ENCODE measurements around the gene SLC16A7. TPM values are rescaled to one million over a fixed set of nuclear protein-coding genes. Genes with fewer than 3 reads are reported as not detected.

SLC16A7 gene
- polyA plus RNA-seq, 1 donor from 2014 or later = 2.3 TPM

DNA sequence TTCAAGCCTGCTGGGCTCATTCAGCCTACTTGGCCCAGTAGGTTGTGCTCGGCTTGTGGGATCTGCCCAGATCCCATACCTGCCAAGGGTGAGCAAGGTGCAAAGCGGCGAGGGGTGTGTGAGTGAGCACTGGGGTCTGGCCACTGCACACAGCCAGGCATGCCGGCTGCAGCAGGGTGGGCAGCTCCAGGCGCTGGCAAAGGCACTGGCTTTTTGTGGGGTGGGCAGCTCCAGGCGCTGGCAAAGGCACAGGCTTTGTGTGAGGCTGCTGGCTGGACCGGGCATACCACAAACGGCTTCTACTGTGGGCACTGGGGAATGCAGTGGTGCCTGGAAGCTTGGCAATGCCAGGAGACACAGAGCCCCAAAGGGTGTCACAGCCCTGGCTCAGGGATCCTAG lies 137.4 kb downstream of the SLC16A7 start:
- no peak for TF ChIP-seq EZH2 (IDR thresholded peaks at IDR 0.05; ENCODE audit: borderline replicate concordance, insufficient read depth, low read length, poor library complexity, severe bottlenecking)
- TF ChIP-seq, protein P1, sequence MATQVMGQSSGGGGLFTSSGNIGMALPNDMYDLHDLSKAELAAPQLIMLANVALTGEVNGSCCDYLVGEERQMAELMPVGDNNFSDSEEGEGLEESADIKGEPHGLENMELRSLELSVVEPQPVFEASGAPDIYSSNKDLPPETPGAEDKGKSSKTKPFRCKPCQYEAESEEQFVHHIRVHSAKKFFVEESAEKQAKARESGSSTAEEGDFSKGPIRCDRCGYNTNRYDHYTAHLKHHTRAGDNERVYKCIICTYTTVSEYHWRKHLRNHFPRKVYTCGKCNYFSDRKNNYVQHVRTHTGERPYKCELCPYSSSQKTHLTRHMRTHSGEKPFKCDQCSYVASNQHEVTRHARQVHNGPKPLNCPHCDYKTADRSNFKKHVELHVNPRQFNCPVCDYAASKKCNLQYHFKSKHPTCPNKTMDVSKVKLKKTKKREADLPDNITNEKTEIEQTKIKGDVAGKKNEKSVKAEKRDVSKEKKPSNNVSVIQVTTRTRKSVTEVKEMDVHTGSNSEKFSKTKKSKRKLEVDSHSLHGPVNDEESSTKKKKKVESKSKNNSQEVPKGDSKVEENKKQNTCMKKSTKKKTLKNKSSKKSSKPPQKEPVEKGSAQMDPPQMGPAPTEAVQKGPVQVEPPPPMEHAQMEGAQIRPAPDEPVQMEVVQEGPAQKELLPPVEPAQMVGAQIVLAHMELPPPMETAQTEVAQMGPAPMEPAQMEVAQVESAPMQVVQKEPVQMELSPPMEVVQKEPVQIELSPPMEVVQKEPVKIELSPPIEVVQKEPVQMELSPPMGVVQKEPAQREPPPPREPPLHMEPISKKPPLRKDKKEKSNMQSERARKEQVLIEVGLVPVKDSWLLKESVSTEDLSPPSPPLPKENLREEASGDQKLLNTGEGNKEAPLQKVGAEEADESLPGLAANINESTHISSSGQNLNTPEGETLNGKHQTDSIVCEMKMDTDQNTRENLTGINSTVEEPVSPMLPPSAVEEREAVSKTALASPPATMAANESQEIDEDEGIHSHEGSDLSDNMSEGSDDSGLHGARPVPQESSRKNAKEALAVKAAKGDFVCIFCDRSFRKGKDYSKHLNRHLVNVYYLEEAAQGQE (IDR thresholded peaks at IDR 0.05; ENCODE audit: borderline replicate concordance) = no peak
- TF ChIP-seq SMC3 (conservative IDR thresholded peaks at IDR 0.05; ENCODE audit: poor library complexity) = no peak
- TF ChIP-seq TAF1 (IDR thresholded peaks at IDR 0.05; ENCODE audit: low read depth) = no peak
- TF ChIP-seq MXI1 (conservative IDR thresholded peaks at IDR 0.05; ENCODE audit: poor library complexity, severe bottlenecking) = no peak
- TF ChIP-seq EP300 (conservative IDR thresholded peaks at IDR 0.05; ENCODE audit: poor library complexity, severe bottlenecking) = no peak
- TF ChIP-seq POLR2AphosphoS5 (IDR thresholded peaks at IDR 0.05) = no peak
- no peak for TF ChIP-seq RAD21 (conservative IDR thresholded peaks at IDR 0.05)
- TF ChIP-seq, protein P2, sequence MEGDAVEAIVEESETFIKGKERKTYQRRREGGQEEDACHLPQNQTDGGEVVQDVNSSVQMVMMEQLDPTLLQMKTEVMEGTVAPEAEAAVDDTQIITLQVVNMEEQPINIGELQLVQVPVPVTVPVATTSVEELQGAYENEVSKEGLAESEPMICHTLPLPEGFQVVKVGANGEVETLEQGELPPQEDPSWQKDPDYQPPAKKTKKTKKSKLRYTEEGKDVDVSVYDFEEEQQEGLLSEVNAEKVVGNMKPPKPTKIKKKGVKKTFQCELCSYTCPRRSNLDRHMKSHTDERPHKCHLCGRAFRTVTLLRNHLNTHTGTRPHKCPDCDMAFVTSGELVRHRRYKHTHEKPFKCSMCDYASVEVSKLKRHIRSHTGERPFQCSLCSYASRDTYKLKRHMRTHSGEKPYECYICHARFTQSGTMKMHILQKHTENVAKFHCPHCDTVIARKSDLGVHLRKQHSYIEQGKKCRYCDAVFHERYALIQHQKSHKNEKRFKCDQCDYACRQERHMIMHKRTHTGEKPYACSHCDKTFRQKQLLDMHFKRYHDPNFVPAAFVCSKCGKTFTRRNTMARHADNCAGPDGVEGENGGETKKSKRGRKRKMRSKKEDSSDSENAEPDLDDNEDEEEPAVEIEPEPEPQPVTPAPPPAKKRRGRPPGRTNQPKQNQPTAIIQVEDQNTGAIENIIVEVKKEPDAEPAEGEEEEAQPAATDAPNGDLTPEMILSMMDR (IDR thresholded peaks at IDR 0.05; ENCODE audit: poor library complexity, severe bottlenecking) = no peak
- H3K4me2 ChIP-seq (ENCODE audit: low read length) = no peak overlapping the region
- H3K36me3 ChIP-seq (ENCODE audit: insufficient read depth, low read length) = no peaks in the 10 kb centered on the region
- H2AFZ ChIP-seq (ENCODE audit: low read depth, low read length) = no peak overlapping the region
- no peak overlapping the region for H3K27ac ChIP-seq (ENCODE audit: low read length)
- no peaks in the 10 kb centered on the region for H3K27me3 ChIP-seq (ENCODE audit: insufficient read depth, low read depth, low read length)
- no peaks in the 10 kb centered on the region for H3F3A ChIP-seq (ENCODE audit: insufficient read depth, low read length, poor library complexity, severe bottlenecking)
- H3K79me2 ChIP-seq (replicated peaks; ENCODE audit: insufficient read depth, low read length) = no peaks in the 10 kb centered on the region
- H3K4me3 ChIP-seq (ENCODE audit: low read length) = no peak overlapping the region
- H3K9me2 ChIP-seq (ENCODE audit: insufficient read depth, low read length) = no peaks in the 10 kb centered on the region
- no peaks in the 10 kb centered on the region for H4K20me1 ChIP-seq (ENCODE audit: insufficient read depth)
- H3K9me3 ChIP-seq (ENCODE audit: low read length) = no peaks in the 10 kb centered on the region
- H3K9ac ChIP-seq (ENCODE audit: low read length) = no peak overlapping the region

DNA sequence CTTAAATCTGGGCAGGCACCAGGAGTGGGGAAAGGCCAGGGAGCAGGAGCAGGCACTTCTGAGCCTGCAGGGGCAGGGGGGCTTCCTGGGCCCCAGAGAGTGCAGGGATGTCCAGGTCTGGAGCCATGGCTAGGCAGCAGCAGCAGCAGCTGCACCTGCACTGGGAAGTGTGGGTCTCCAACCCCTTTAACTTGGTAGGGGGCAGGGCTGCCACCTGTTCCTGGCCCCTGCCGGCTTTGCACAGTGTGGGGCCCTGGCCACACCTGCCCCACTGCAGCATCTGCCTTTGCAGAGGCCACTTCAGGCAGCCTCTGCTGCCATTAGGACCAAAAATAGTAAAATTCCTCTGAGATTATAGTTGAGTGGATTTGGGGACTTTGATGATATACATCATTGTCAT lies 138.5 kb downstream of the SLC16A7 start:
- no peak for TF ChIP-seq POLR2AphosphoS5 (IDR thresholded peaks at IDR 0.05)
- no peak for TF ChIP-seq MXI1 (conservative IDR thresholded peaks at IDR 0.05; ENCODE audit: poor library complexity, severe bottlenecking)
- no peak for TF ChIP-seq EZH2 (IDR thresholded peaks at IDR 0.05; ENCODE audit: borderline replicate concordance, insufficient read depth, low read length, poor library complexity, severe bottlenecking)
- TF ChIP-seq, protein P1 (IDR thresholded peaks at IDR 0.05; ENCODE audit: borderline replicate concordance) = no peak
- no peak for TF ChIP-seq TAF1 (IDR thresholded peaks at IDR 0.05; ENCODE audit: low read depth)
- TF ChIP-seq RAD21 (conservative IDR thresholded peaks at IDR 0.05) = no peak
- no peak for TF ChIP-seq EP300 (conservative IDR thresholded peaks at IDR 0.05; ENCODE audit: poor library complexity, severe bottlenecking)
- TF ChIP-seq SMC3 (conservative IDR thresholded peaks at IDR 0.05; ENCODE audit: poor library complexity) = no peak
- TF ChIP-seq, protein P2 (IDR thresholded peaks at IDR 0.05; ENCODE audit: poor library complexity, severe bottlenecking) = no peak
- Histone ChIP-seq H3K36me3 (ENCODE audit: insufficient read depth, low read length) (no peaks in the 10 kb centered on the region), H2AFZ (ENCODE audit: low read depth, low read length) (no peak overlapping the region), H3K4me2 (ENCODE audit: low read length) (no peak overlapping the region), H3K27me3 (ENCODE audit: insufficient read depth, low read depth, low read length) (no peaks in the 10 kb centered on the region), H3K9me2 (ENCODE audit: insufficient read depth, low read length) (no peaks in the 10 kb centered on the region), H3K79me2 (replicated peaks; ENCODE audit: insufficient read depth, low read length) (no peaks in the 10 kb centered on the region), H3F3A (ENCODE audit: insufficient read depth, low read length, poor library complexity, severe bottlenecking) (no peaks in the 10 kb centered on the region), H3K9ac (ENCODE audit: low read length) (no peak overlapping the region), H4K20me1 (ENCODE audit: insufficient read depth) (no peaks in the 10 kb centered on the region), H3K9me3 (ENCODE audit: low read length) (no peaks in the 10 kb centered on the region), H3K4me3 (ENCODE audit: low read length) (no peak overlapping the region), H3K27ac (ENCODE audit: low read length) (no peak overlapping the region)
